Pancreas (tissue), 10 donors: ENCODE data around the gene SCARF2. TPM values are rescaled to one million over a fixed set of nuclear protein-coding genes. Genes with fewer than 3 reads are reported as not detected.

Source experiments
- ATAC-seq, 4 donors: fragments of 200-7000 bp; cut with Tn5 transposase; one replicate each; pipeline versions ENCODE4 v1.8.0 to v1.9.1; 2020; ENCODE audit warnings: mild to moderate bottlenecking in 4 of 4, moderate library complexity in 4 of 4
- DNase-seq, 6 donors: peaks; one replicate each; pipeline ENCODE4 v3.0.0-alpha.2; 2020
- FAIRE-seq: peaks from 2 replicates; lab custom pipeline; 2012; peaks lifted over from hg19 to GRCh38; lab: Jason Lieb, UNC
- H3K27ac ChIP-seq, 4 donors: fragments of 200-600 bp; sonication (generic); 1 replicate in 3 of 4; 2 replicates in 1 of 4; pipeline versions ENCODE4 v1.5.0 to v1.8.0; 2020
- H3K27me3 ChIP-seq, 4 donors: fragments of 200-600 bp; one replicate each; pipeline ENCODE4 v1.8.0; 2021
- H3K36me3 ChIP-seq, 3 donors: fragments of 200-600 bp; sonication (generic) in 1 of 3; one replicate each; pipeline versions ENCODE4 v1.5.0 to v1.8.0; 2020 to 2021
- H3K4me1 ChIP-seq, 3 donors: fragments of 200-600 bp; one replicate each; pipeline ENCODE4 v1.8.0; 2021
- H3K4me3 ChIP-seq, 4 donors: fragments of 200-600 bp; sonication (generic) in 2 of 4; one replicate each; pipeline versions ENCODE4 v1.5.0 to v1.8.0; 2020 to 2021
- H3K9me3 ChIP-seq, 4 donors: fragments of 200-600 bp; one replicate each; pipeline ENCODE4 v1.8.0; 2021
- WGBS, 2 donors: extraction: QIAGEN DNeasy Blood & Tissue Kit; methylation state at CpG; one replicate each; pipeline ENCODE4 v1.1.7; 2013; 5-methylcytosine and 5-hydroxymethylcytosine counted together
- intact Hi-C, 3 donors: fragments of 100-400 bp; cut with DNase I; formaldehyde crosslinking; loops; one replicate each; pipeline versions ENCODE4 v1.11.1 to v1.14.2; 2022
- polyA plus RNA-seq, 2 donors: library from polyadenylated mRNA; stranded (reverse); fragments of 200-250 nt; gene quantifications; one replicate each; pipeline ENCODE4 v1.2.3, GENCODE V29; 2013
- total RNA-seq, 6 donors: library from RNA; stranded (reverse); fragmentation: NEBNext Ultra II Directional in 4 of 6; extraction: Animal tissue kit (Norgen Biotek cat#: 25700) in 4 of 6; gene quantifications; one replicate each; pipeline versions ENCODE4 v1.2.1 to v1.2.4, GENCODE V29; 2021 to 2023
- TF ChIP-seq, protein P1 (sequence below), 4 donors: fragments of 200-600 bp; sonication (generic) in 3 of 4; IDR thresholded peaks; one replicate each; pipeline versions ENCODE4 v1.5.0 to v1.8.0; 2021; ENCODE audit warnings: antibody characterized with exemption in 4 of 4
- donor health status: healthy with polysubstance abuse.
- donor health status: DM: no; HTN: no; CAD: no; lungs with moderate emphysema.
- donor health status: DM: no; HTN: no; CAD: no.
- donor health status: control.
- donor health status: control.
- donor health status: Bipolar disorder and iron deficiency.
- donor health status: DM: yes; HTN: yes; CAD: no.
- donor health status: DM: no; HTN: no; CAD: no.
- donor health status: DM: no; HTN: no; CAD: no.
- donor health status: DM: yes; HTN: yes; CAD: no.

The SCARF2 gene
- total and polyA plus RNA-seq, 8 donors = 1.1 to 5.2 (median 1.5) TPM

DNA sequence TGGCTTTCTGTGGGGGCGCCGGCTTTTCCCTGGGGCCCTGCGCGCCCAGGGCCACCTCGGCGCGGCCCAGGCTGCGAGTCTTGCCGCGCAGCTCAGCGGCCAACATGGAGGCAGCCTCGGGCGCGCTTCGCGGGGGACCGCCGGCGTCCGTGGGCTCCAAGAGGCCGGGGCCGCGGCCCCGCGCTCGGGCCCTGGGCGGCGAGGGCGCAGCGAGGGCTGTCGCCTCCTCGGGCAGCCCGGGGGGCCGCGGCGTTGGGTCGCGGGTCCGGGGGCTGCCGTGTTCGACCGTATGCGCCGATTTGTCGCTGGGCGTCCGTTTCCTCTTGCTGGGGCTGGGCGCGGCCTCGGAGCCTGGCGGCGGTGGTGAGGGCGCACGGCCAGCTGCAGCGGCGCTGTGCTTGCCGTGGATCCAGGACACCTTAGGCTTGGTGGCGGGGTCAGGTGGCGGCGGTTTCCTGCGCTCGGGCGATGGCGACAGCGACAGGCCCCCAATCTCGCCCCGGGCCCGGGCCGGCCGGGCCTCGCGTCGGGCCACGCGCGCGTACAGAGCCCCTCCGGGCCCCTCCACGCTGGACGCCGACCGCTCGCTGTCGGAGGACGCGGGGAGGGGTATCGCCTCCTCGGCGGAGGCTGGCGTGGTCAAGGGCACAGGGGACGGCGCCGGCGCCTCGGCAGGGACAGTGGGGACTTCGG lies 11.9 kb downstream of the SCARF2 start:
- Histone ChIP-seq H3K27me3 (peaks cover 0 to 26% (median 0%) of the 10 kb centered on the region in 4 donors), H3K9me3 (no peaks in the 10 kb centered on the region), H3K36me3 (no peaks in the 10 kb centered on the region), H3K4me1 (peaks cover 0 to 10% (median 7%) of the 10 kb centered on the region in 3 donors), H3K27ac (no peak overlapping the region), H3K4me3 (peak overlapping the region in 2 of 4 donors; percentile 14 to 31)
- peak in 2 of 6 donors; percentile 64 to 74 for DNase-seq
- no peak for ATAC-seq
- intact Hi-C loops = loop anchor here in 1 of 3 donors (10.0 kb wide), 1 partner anchor 69 kb away; the partner anchor contains the start of gene KLHL22
- 12 to 20% methylated on average over 56 to 96 of the region's 96 CpGs for WGBS, 2 donors
- FAIRE-seq = no peak
- TF ChIP-seq, protein P1, sequence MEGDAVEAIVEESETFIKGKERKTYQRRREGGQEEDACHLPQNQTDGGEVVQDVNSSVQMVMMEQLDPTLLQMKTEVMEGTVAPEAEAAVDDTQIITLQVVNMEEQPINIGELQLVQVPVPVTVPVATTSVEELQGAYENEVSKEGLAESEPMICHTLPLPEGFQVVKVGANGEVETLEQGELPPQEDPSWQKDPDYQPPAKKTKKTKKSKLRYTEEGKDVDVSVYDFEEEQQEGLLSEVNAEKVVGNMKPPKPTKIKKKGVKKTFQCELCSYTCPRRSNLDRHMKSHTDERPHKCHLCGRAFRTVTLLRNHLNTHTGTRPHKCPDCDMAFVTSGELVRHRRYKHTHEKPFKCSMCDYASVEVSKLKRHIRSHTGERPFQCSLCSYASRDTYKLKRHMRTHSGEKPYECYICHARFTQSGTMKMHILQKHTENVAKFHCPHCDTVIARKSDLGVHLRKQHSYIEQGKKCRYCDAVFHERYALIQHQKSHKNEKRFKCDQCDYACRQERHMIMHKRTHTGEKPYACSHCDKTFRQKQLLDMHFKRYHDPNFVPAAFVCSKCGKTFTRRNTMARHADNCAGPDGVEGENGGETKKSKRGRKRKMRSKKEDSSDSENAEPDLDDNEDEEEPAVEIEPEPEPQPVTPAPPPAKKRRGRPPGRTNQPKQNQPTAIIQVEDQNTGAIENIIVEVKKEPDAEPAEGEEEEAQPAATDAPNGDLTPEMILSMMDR (IDR thresholded peaks at IDR 0.05) = no peak

DNA sequence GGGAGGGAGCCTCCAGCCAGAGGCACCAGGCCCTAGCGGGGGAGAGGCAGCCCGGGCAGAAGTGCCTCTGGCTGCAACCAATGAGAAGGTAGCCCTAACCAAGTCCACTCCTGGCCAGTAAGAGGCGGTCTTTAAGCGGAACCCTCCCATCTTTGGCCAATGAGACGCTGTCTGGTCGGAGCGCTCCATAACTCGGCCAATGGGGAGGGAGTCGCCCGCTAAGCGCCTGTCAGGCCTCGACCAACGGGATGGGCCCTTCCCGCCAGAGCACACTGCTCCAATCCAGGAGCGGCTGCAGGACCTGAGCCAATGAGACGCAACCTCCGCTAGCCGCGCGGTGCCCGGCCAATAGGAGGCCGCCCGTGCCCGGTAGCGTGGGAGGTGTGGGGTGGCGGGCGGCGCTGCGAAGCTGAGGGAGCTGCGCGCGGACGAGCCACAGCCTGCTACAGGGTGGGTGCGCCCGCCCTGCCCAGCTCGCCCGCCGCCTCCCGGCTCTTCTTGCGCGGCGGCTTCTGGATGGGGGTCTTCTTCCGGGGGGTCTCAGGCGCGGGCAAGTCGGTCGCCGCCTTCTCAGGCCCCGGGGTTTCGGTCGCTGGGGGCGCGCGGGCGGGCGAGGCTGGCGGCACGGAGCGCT lies 12.6 kb downstream of the SCARF2 start:
- H3K4me3 ChIP-seq = peak overlapping the region in 1 of 4 donors; percentile 31
- TF ChIP-seq, protein P1 (IDR thresholded peaks at IDR 0.05) = no peak
- DNase-seq (peak in 2 of 6 donors; percentile 58 to 70), ATAC-seq (peak in 3 of 4 donors; percentile 10 to 30 (median 21)), FAIRE-seq (no peak)
- H3K36me3 ChIP-seq = no peaks in the 10 kb centered on the region
- peaks cover 0 to 25% (median 0%) of the 10 kb centered on the region in 4 donors for H3K27me3 ChIP-seq
- intact Hi-C loops = loop anchor here in 1 of 3 donors (10.0 kb wide), 1 partner anchor 70 kb away; the partner anchor contains the start of gene KLHL22
- H3K27ac ChIP-seq = no peak overlapping the region
- peaks cover 0 to 7% (median 3%) of the 10 kb centered on the region in 3 donors for H3K4me1 ChIP-seq
- H3K9me3 ChIP-seq = no peaks in the 10 kb centered on the region
- 39 to 53% methylated on average over 38 to 59 of the region's 59 CpGs for WGBS, 2 donors

DNA sequence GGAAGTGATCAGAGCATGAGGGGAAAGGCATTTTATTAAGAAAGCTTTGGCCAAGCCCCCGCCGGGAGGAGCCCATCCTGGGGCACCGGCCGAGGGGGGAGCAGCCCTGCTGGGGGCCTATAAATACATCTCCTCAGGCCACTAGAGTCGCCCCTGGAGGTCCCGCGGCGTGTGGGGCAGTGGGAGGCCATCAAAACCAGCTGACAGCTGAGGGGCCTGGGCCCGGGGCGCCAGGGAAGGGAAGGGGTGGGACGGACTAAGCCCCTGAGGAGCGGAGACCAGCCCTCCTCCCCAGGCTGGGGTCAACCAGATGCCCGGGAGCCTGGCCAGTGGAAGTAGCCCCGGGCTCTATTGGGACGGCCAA lies 13.1 kb downstream of the SCARF2 start:
- DNase-seq = peak in 1 of 6 donors; percentile 63

DNA sequence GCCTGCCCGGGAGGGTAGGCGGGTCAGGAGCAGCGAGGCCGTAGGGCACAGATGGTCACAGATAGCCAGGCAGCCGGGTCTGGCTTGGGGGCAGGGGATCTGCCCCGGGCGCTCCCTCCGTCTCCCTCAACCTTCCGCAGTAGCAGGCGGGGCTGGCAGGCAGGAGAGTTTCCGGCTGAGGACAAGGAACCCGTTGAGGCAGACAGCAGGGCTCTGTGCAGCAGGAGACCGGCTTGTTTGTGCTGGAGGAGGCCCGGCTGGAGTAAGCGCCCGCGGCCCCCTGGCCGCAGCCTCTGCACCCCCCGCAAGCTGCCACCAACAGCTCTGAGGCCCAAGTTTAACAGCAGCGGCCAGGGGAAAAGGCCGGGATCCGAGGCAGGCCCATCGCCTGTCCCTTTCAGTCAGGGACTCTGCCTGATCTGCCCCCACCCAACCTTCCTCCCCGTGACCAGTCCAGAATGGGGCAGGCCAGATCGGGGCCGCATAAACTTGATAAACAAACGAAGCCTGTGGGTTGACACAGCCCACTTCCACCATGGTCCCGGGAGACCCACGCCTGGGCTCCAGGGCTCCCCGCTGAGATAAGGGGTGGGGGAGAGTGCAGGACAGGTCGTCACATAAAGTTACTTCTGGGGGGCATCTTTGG lies 13.6 kb downstream of the SCARF2 start:
- intact Hi-C loops = loop anchor here in 1 of 3 donors (10.0 kb wide), 1 partner anchor 71 kb away; the partner anchor contains the start of gene KLHL22
- FAIRE-seq (no peak), DNase-seq (peak in 1 of 6 donors; percentile 68), ATAC-seq (no peak)
- H3K4me3 ChIP-seq = no peak overlapping the region
- H3K27me3 ChIP-seq = peaks cover 0 to 20% (median 0%) of the 10 kb centered on the region in 4 donors
- no peaks in the 10 kb centered on the region for H3K9me3 ChIP-seq
- H3K36me3 ChIP-seq = no peaks in the 10 kb centered on the region
- WGBS, 2 donors = 77 to 78% methylated on average over 27 to 31 of the region's 31 CpGs
- TF ChIP-seq, protein P1 (IDR thresholded peaks at IDR 0.05) = no peak
- no peak overlapping the region for H3K27ac ChIP-seq
- peaks cover 0 to 3% (median 3%) of the 10 kb centered on the region in 3 donors for H3K4me1 ChIP-seq

More for the DNA sequence above, 13.1 kb downstream of the SCARF2 start:
- Histone ChIP-seq H3K4me3 (no peak overlapping the region), H3K4me1 (peaks cover 0 to 5% (median 3%) of the 10 kb centered on the region in 3 donors), H3K9me3 (no peaks in the 10 kb centered on the region), H3K27me3 (peaks cover 0 to 20% (median 0%) of the 10 kb centered on the region in 4 donors), H3K27ac (no peak overlapping the region), H3K36me3 (no peaks in the 10 kb centered on the region)
- ATAC-seq = no peak
- TF ChIP-seq, protein P1 (IDR thresholded peaks at IDR 0.05) = no peak
- no peak for FAIRE-seq
- intact Hi-C loops = loop anchor here in 1 of 3 donors (10.0 kb wide), 1 partner anchor 70 kb away; the partner anchor contains the start of gene KLHL22
- 81 to 82% methylated on average over 10 to 15 of the region's 15 CpGs for WGBS, 2 donors
